H1 (cell line): ENCODE results near the gene FBN2. TPM values are rescaled to one million over a fixed set of nuclear protein-coding genes. Genes with fewer than 3 reads are reported as not detected.
A peak's percentile ranks its signal among the peaks of the same experiment; 100 is the strongest.

ENCODE experiments used
- BACH1 ChIP-seq: IDR thresholded peaks from 2 replicates; pipeline ENCODE4 v1.6.1; 2012; ENCODE audit warnings: low read length, improper control_type of control experiment
- CHD7 ChIP-seq: fragments of 300-600 bp; sonication (generic); IDR thresholded peaks from 2 replicates; pipeline ENCODE4 v1.7.1; 2012; ENCODE audit warnings: low read length, moderate library complexity, mild to moderate bottlenecking, inconsistent platforms; ENCODE audit not compliant: insufficient replicate concordance
- RNF2 ChIP-seq: fragments of 200-900, 300-1000 bp; sonication (generic); IDR thresholded peaks from 2 replicates; pipeline ENCODE4 v1.7.1; 2016; ENCODE audit warnings: borderline replicate concordance, low read depth, mild to moderate bottlenecking, antibody characterized with exemption, low read length; ENCODE audit not compliant: poor library complexity, severe bottlenecking; ENCODE audit errors: missing control alignments
- SIN3A ChIP-seq, 2 experiments: IDR thresholded peaks in 1 of 2; conservative IDR thresholded peaks in 1 of 2; 2 replicates each; pipeline ENCODE4 v1.6.1; 2011 to 2012; ENCODE audit warnings: low read length in 2 of 2, improper control_type of control experiment in 1 of 2, low read depth in 1 of 2, mild to moderate bottlenecking in 1 of 2
- TAF7 ChIP-seq: optimal IDR thresholded peaks from 2 replicates; pipeline ENCODE3; 2011; ENCODE audit warnings: low read depth, mild to moderate bottlenecking, inconsistent platforms, low read length, moderate library complexity, borderline replicate concordance
- USF2 ChIP-seq: IDR thresholded peaks from 2 replicates; pipeline ENCODE4 v1.6.1; 2011; ENCODE audit warnings: low read length, improper control_type of control experiment
- YY1 ChIP-seq: IDR thresholded peaks from 2 replicates; pipeline ENCODE4 v1.6.1; 2011; ENCODE audit warnings: low read depth, mild to moderate bottlenecking, low read length
- polyA plus RNA-seq, 7 experiments: library from polyadenylated mRNA; depleted of rRNA in 3 of 7; stranded (reverse) in 5 of 7; unstranded in 2 of 7; fragments of >200 nt in 5 of 7; fragments of 200-250 nt in 2 of 7; gene quantifications; 1 replicate in 5 of 7; 2 replicates in 1 of 7; 4 replicates in 1 of 7; pipeline versions ENCODE4 v1.2.1 to v1.2.3, GENCODE V29; 2011 to 2013; ENCODE audit warnings: missing spikeins in 2 of 7, mixed read lengths in 2 of 7
- total RNA-seq: library from RNA; stranded (reverse); fragmentation: NEBNext Ultra II Directional; extraction: Animal tissue kit (Norgen Biotek cat#: 25700); gene quantifications from 2 replicates; pipeline ENCODE4 v1.2.1, GENCODE V29; 2021

The FBN2 gene
- total and polyA plus RNA-seq, 2 of the 8 experiments (the other 6 are each of a cell fraction or from before 2014, with no cell fraction given) = 14.1 to 16.3 TPM

GRCh38 chr5:128536254-128537220 lies 1.5 kb downstream of the FBN2 start (continued):
- TF ChIP-seq CHD7 = no peak
- 0 out of 2 replicates have a peak, but pooled peaks have one; percentile 21 for TF ChIP-seq YY1
- no peak for TF ChIP-seq BACH1
- TF ChIP-seq USF2 = no peak
- TF ChIP-seq RNF2 = no peak
- TF ChIP-seq SIN3A (conservative IDR thresholded peaks at IDR 0.05 in 1 of 2, IDR thresholded peaks at IDR 0.05 in 1 of 2; ENCODE audit: low read depth in 1 of 2, low read length in 2 of 2) = 0 out of 4 replicates have a peak, but pooled peaks of 1 of the 2 experiments have one; percentile 17
- TF ChIP-seq TAF7 = peak; percentile 1
